Tibial artery (tissue), 4 donors: ENCODE results near the gene AGFG1.
"Not testable (repeated sequence)": the region's sequence is repeated elsewhere in the genome, so short reads cannot be mapped to it uniquely, and the experiment has no call there.

Experiments
- DNase-seq, 2 donors: peaks; one replicate each; pipeline ENCODE4 v3.0.0-alpha.2; 2019
- H3K27ac ChIP-seq, 2 donors: fragments of 200-600 bp; sonication (generic) in 1 of 2; 1 replicate in 1 of 2; 2 replicates in 1 of 2; pipeline ENCODE4 v1.5.1; 2018 to 2019; ENCODE audit warnings: mild to moderate bottlenecking in 1 of 2
- H3K27me3 ChIP-seq, 2 donors: fragments of 200-600 bp; sonication (generic) in 1 of 2; one replicate each; pipeline versions ENCODE4 v1.5.1 to v1.6.0; 2016 to 2019
- H3K36me3 ChIP-seq, 3 donors: fragments of 200-600 bp; sonication (generic) in 2 of 3; one replicate each; pipeline ENCODE4 v1.5.1; 2016 to 2019; ENCODE audit warnings: mild to moderate bottlenecking in 2 of 3
- H3K4me1 ChIP-seq, 4 donors: fragments of 200-600 bp; sonication (generic) in 2 of 4; 1 replicate in 3 of 4; 2 replicates in 1 of 4; pipeline ENCODE4 v1.5.1; 2016 to 2019
- H3K4me3 ChIP-seq, 2 donors: fragments of 200-600 bp; sonication (generic) in 1 of 2; 1 replicate in 1 of 2; 2 replicates in 1 of 2; pipeline ENCODE4 v1.5.1; 2018 to 2019; ENCODE audit warnings: mild to moderate bottlenecking in 2 of 2
- H3K9me3 ChIP-seq, 3 donors: fragments of 200-600 bp; sonication (generic) in 1 of 3; one replicate each; pipeline ENCODE4 v1.5.1; 2016 to 2019
- CTCF ChIP-seq, 2 experiments: fragments of 200-600 bp in 1 of 2; fragments of 450-650 bp in 1 of 2; IDR thresholded peaks; one replicate each; pipeline ENCODE4 v1.5.1; 2017 to 2019; ENCODE audit warnings: antibody characterized with exemption in 2 of 2, mild to moderate bottlenecking in 1 of 2, moderate library complexity in 1 of 2
- intact Hi-C: fragments of 100-400 bp; cut with DNase I; formaldehyde crosslinking; loops from one replicate; pipeline ENCODE4 v1.15.0; 2023; ENCODE audit warnings: low total_unique reads

AGFG1 gene

GRCh38 chr2:227527351-227527750 is 55.4 kb downstream of the AGFG1 start:
- intact Hi-C loops: no loop called here
- Histone ChIP-seq H3K4me1 (no peaks in the 10 kb centered on the region), H3K9me3 (no peaks in the 10 kb centered on the region), H3K27ac (no peak overlapping the region), H3K4me3 (no peak overlapping the region), H3K27me3 (no peaks in the 10 kb centered on the region), H3K36me3 (peaks cover 25 to 42% (median 27%) of the 10 kb centered on the region in 3 donors)
- no peak for TF ChIP-seq CTCF (IDR thresholded peaks at IDR 0.05)
- no peak for DNase-seq

- intact Hi-C loops: no loop called here
- Histone ChIP-seq H3K36me3 (peaks cover 30 to 50% (median 31%) of the 10 kb centered on the region in 3 donors), H3K4me3 (no peak overlapping the region), H3K27ac (no peak overlapping the region), H3K9me3 (no peaks in the 10 kb centered on the region), H3K27me3 (no peaks in the 10 kb centered on the region), H3K4me1 (no peaks in the 10 kb centered on the region)
- no peak for TF ChIP-seq CTCF (IDR thresholded peaks at IDR 0.05)
- no peak for DNase-seq
Measured at GRCh38 chr2:227528803-227529202, 56.8 kb downstream of the AGFG1 start.

- no peak overlapping the region for H3K27ac ChIP-seq
- intact Hi-C loops: no loop called here
- H3K4me1 ChIP-seq: no peaks in the 10 kb centered on the region
- no peak for TF ChIP-seq CTCF (IDR thresholded peaks at IDR 0.05)
- no peak overlapping the region for H3K4me3 ChIP-seq
- DNase-seq: no peak
- no peaks in the 10 kb centered on the region for H3K9me3 ChIP-seq
- H3K27me3 ChIP-seq: no peaks in the 10 kb centered on the region
- peaks cover 35 to 43% (median 36%) of the 10 kb centered on the region in 3 donors for H3K36me3 ChIP-seq
Measured at GRCh38 chr2:227529871-227530270, 57.9 kb downstream of the AGFG1 start.

- H3K27me3 ChIP-seq: no peaks in the 10 kb centered on the region
- intact Hi-C loops: no loop called here
- no peak overlapping the region for H3K4me3 ChIP-seq
- H3K4me1 ChIP-seq: no peaks in the 10 kb centered on the region
- H3K27ac ChIP-seq: no peak overlapping the region
- no peaks in the 10 kb centered on the region for H3K9me3 ChIP-seq
- H3K36me3 ChIP-seq: peaks cover 51 to 57% (median 53%) of the 10 kb centered on the region in 3 donors
- TF ChIP-seq CTCF (IDR thresholded peaks at IDR 0.05): no peak
- DNase-seq: no peak
Measured at GRCh38 chr2:227534714-227535113, 62.8 kb downstream of the AGFG1 start.

- H3K4me3 ChIP-seq: no peak overlapping the region
- DNase-seq: no peak
- no peaks in the 10 kb centered on the region for H3K27me3 ChIP-seq
- intact Hi-C loops: no loop called here
- no peaks in the 10 kb centered on the region for H3K4me1 ChIP-seq
- no peak overlapping the region for H3K27ac ChIP-seq
- peaks cover 61 to 74% (median 64%) of the 10 kb centered on the region in 3 donors for H3K36me3 ChIP-seq
- TF ChIP-seq CTCF (IDR thresholded peaks at IDR 0.05): no peak
- H3K9me3 ChIP-seq: no peaks in the 10 kb centered on the region
Measured at GRCh38 chr2:227536445-227536844, 64.5 kb downstream of the AGFG1 start.

- peaks cover 43 to 71% (median 48%) of the 10 kb centered on the region in 3 donors for H3K36me3 ChIP-seq
- no peak overlapping the region for H3K4me3 ChIP-seq
- intact Hi-C loops: no loop called here
- no peak for DNase-seq
- H3K9me3 ChIP-seq: no peaks in the 10 kb centered on the region
- H3K4me1 ChIP-seq: no peaks in the 10 kb centered on the region
- no peak overlapping the region for H3K27ac ChIP-seq
- TF ChIP-seq CTCF (IDR thresholded peaks at IDR 0.05): no peak
- H3K27me3 ChIP-seq: no peaks in the 10 kb centered on the region
Measured at GRCh38 chr2:227539465-227539956, 67.6 kb downstream of the AGFG1 start.

- H3K27ac ChIP-seq, intact Hi-C loops: not testable (repeated sequence)
Measured at GRCh38 chr2:227540352-227540751, 68.4 kb downstream of the AGFG1 start.

More at GRCh38 chr2:227540352-227540751, 68.4 kb downstream of the AGFG1 start:
- H3K36me3 ChIP-seq: peaks cover 38 to 67% (median 50%) of the 10 kb centered on the region in 3 donors
- not testable (repeated sequence) for H3K27me3 ChIP-seq, H3K9me3 ChIP-seq, H3K4me3 ChIP-seq, DNase-seq, H3K4me1 ChIP-seq
